Measurements from ENCODE around the gene MUC5B. TPM values are rescaled to one million over a fixed set of nuclear protein-coding genes. Genes with fewer than 3 reads are reported as not detected.

Gene MUC5B
- total and polyA plus RNA-seq, 2 of the 13 experiments (the other 11 are each of a cell fraction or from before 2014, with no cell fraction given): 0.01 TPM; not detected in 1

GRCh38 chr11:1298695-1299492 is 76.0 kb downstream of the MUC5B start (continued):
- TF ChIP-seq JDP2 (CRISPR knock-in tag; IDR thresholded peaks at IDR 0.05; ENCODE audit: borderline replicate concordance): no peak
- TF ChIP-seq ZNF460 (CRISPR knock-in tag; IDR thresholded peaks at IDR 0.05; ENCODE audit: borderline replicate concordance): no peak; the same call in 1 of the 2 replicates
- TF ChIP-seq MZF1 (CRISPR knock-in tag; IDR thresholded peaks at IDR 0.05; ENCODE audit: borderline replicate concordance): no peak
- TF ChIP-seq TGIF2 (CRISPR knock-in tag; IDR thresholded peaks at IDR 0.05): peak; percentile 86; the same call in 1 of the 2 replicates
- no peak for TF ChIP-seq KDM5A (IDR thresholded peaks at IDR 0.05; ENCODE audit: borderline replicate concordance, low read length)
- peak; percentile 37; the same call in 1 of the 2 replicates for TF ChIP-seq ZNF350 (CRISPR knock-in tag; IDR thresholded peaks at IDR 0.05; ENCODE audit: borderline replicate concordance, low read depth)
- peak; percentile 61; the same call in 1 of the 2 replicates for TF ChIP-seq HOXA5 (CRISPR knock-in tag; IDR thresholded peaks at IDR 0.05)
- no peak for TF ChIP-seq PLRG1 (conservative IDR thresholded peaks at IDR 0.05)
- no peak for TF ChIP-seq ZNF468 (CRISPR knock-in tag; IDR thresholded peaks at IDR 0.05)
- TF ChIP-seq ARHGAP35 (CRISPR knock-in tag; IDR thresholded peaks at IDR 0.05; ENCODE audit: borderline replicate concordance): no peak
- no peak for TF ChIP-seq ZNF496 (CRISPR knock-in tag; IDR thresholded peaks at IDR 0.05; ENCODE audit: insufficient replicate concordance)
- peak; percentile 96 for TF ChIP-seq GATAD2A (CRISPR knock-in tag; IDR thresholded peaks at IDR 0.05)
- TF ChIP-seq ZNF644 (CRISPR knock-in tag; IDR thresholded peaks at IDR 0.05; ENCODE audit: low read depth): peak; percentile 55
- no peak for TF ChIP-seq SNAPC4 (CRISPR knock-in tag; IDR thresholded peaks at IDR 0.05)
- peak; percentile 71 for TF ChIP-seq TFDP2 (CRISPR knock-in tag; IDR thresholded peaks at IDR 0.05)
- TF ChIP-seq ADNP (CRISPR knock-in tag; IDR thresholded peaks at IDR 0.05): no peak
- 0 out of 2 replicates have a peak, but pooled peaks have one; percentile 24 for TF ChIP-seq ZNF33B (CRISPR knock-in tag; IDR thresholded peaks at IDR 0.05)
- TF ChIP-seq PAXIP1 (CRISPR knock-in tag; conservative IDR thresholded peaks at IDR 0.05): peak; percentile 78
- no peak for TF ChIP-seq ZSCAN30 (CRISPR knock-in tag; IDR thresholded peaks at IDR 0.05)
- no peak for TF ChIP-seq ATF7-NPFF (CRISPR knock-in tag; IDR thresholded peaks at IDR 0.05; ENCODE audit: low read depth)

All from HepG2 (cell line).